Measurements from ENCODE around the gene CAMKMT.
"Not testable (repeated sequence)": the region's sequence is repeated elsewhere in the genome, so short reads cannot be mapped to it uniquely, and the experiment has no call there.

The CAMKMT gene

GRCh38 chr2:44550561-44550960 is 188.8 kb downstream of the CAMKMT start:
- DNase-seq (ENCODE audit: low read depth, low spot score): no peak

- DNase-seq (ENCODE audit: low read depth, low spot score): no peak
These were observed 189.8 kb downstream of the CAMKMT start for GRCh38 chr2:44551497-44551896.

- DNase-seq (ENCODE audit: low read depth, low spot score): no peak
These were observed 191.7 kb downstream of the CAMKMT start for GRCh38 chr2:44553456-44553855.

- DNase-seq (ENCODE audit: low read depth, low spot score): no peak
These were observed 194.0 kb downstream of the CAMKMT start for GRCh38 chr2:44555700-44556099.

GRCh38 chr2:44559108-44559507 is 197.4 kb downstream of the CAMKMT start:
- DNase-seq (ENCODE audit: low read depth, low spot score): no peak

GRCh38 chr2:44560352-44560751 is 198.6 kb downstream of the CAMKMT start:
- DNase-seq (ENCODE audit: low read depth, low spot score): no peak

- DNase-seq (ENCODE audit: low read depth, low spot score): no peak
These were observed 199.2 kb downstream of the CAMKMT start for GRCh38 chr2:44560941-44561340.

- no peak for DNase-seq (ENCODE audit: low read depth, low spot score)
These were observed 201.0 kb downstream of the CAMKMT start for GRCh38 chr2:44562737-44563136.

GRCh38 chr2:44564752-44565151 is 203.0 kb downstream of the CAMKMT start:
- no peak for DNase-seq (ENCODE audit: low read depth, low spot score)

GRCh38 chr2:44566059-44566458 is 204.3 kb downstream of the CAMKMT start:
- DNase-seq (ENCODE audit: low read depth, low spot score): no peak

- DNase-seq (ENCODE audit: low read depth, low spot score): no peak
These were observed 207.7 kb downstream of the CAMKMT start for GRCh38 chr2:44569491-44569890.

- no peak for DNase-seq (ENCODE audit: low read depth, low spot score)
These were observed 208.5 kb downstream of the CAMKMT start for GRCh38 chr2:44570271-44570670.

GRCh38 chr2:44570777-44571176 is 209.0 kb downstream of the CAMKMT start:
- no peak for DNase-seq (ENCODE audit: low read depth, low spot score)

GRCh38 chr2:44572196-44572900 is 210.6 kb downstream of the CAMKMT start:
- DNase-seq (ENCODE audit: low read depth, low spot score): no peak

GRCh38 chr2:44573996-44574395 is 212.2 kb downstream of the CAMKMT start:
- DNase-seq (ENCODE audit: low read depth, low spot score): no peak

- DNase-seq (ENCODE audit: low read depth, low spot score): peak; percentile 4
These were observed 216.8 kb downstream of the CAMKMT start for GRCh38 chr2:44578471-44579093.

GRCh38 chr2:44579115-44579836 is 217.5 kb downstream of the CAMKMT start:
- no peak for DNase-seq (ENCODE audit: low read depth, low spot score)

- no peak for DNase-seq (ENCODE audit: low read depth, low spot score)
These were observed 218.1 kb downstream of the CAMKMT start for GRCh38 chr2:44579837-44580230.

- no peak for DNase-seq (ENCODE audit: low read depth, low spot score)
These were observed 219.2 kb downstream of the CAMKMT start for GRCh38 chr2:44580875-44581515.

- DNase-seq (ENCODE audit: low read depth, low spot score): no peak
These were observed 220.7 kb downstream of the CAMKMT start for GRCh38 chr2:44582363-44583008.

GRCh38 chr2:44595615-44596014 is 233.9 kb downstream of the CAMKMT start:
- DNase-seq (ENCODE audit: low read depth, low spot score): not testable (repeated sequence)

Measured in ELF-1 (cell line).